HepG2 (cell line): ENCODE data around the gene TYMP.

Source experiments
- CHD4 ChIP-seq: fragments of 200-600 bp; sonication (generic); IDR thresholded peaks from 2 replicates; pipeline ENCODE4 v1.7.0; 2017; ENCODE audit warnings: mild to moderate bottlenecking, low read length, borderline replicate concordance
- ETV6 ChIP-seq: sonication (generic); formaldehyde crosslinking; conservative IDR thresholded peaks from 2 replicates; pipeline ENCODE4 v1.4.0; 2020; ENCODE audit warnings: missing genetic modification reagents
- GATAD1 ChIP-seq: IDR thresholded peaks from 2 replicates; pipeline ENCODE4 v1.6.1; 2016; ENCODE audit warnings: missing genetic modification reagents, missing compliant biosample characterization
- SIN3A ChIP-seq: IDR thresholded peaks from 2 replicates; pipeline ENCODE4 v1.6.1; 2011; ENCODE audit warnings: low read depth, mild to moderate bottlenecking, control low read depth, low read length, borderline replicate concordance
- ZBTB21 ChIP-seq: sonication (generic); formaldehyde crosslinking; IDR thresholded peaks from 2 replicates; pipeline ENCODE4 v1.4.0; 2020; ENCODE audit warnings: missing genetic modification reagents
- TF ChIP-seq, protein P1 (sequence below): sonication (generic); formaldehyde crosslinking; IDR thresholded peaks from 2 replicates; pipeline ENCODE4 v1.5.0; 2020; ENCODE audit warnings: mild to moderate bottlenecking, missing genetic modification reagents, moderate library complexity
- TF ChIP-seq, protein P2 (sequence below): IDR thresholded peaks from 2 replicates; pipeline ENCODE4 v1.6.1; 2016; ENCODE audit warnings: control low read depth
- TF ChIP-seq, protein P3 (sequence below): sonication (generic); formaldehyde crosslinking; IDR thresholded peaks from 2 replicates; pipeline ENCODE4 v1.4.0; 2020; ENCODE audit warnings: missing genetic modification reagents, mild to moderate bottlenecking, borderline replicate concordance
- TF ChIP-seq, protein P4 (sequence below): sonication (generic); formaldehyde crosslinking; IDR thresholded peaks from 2 replicates; pipeline ENCODE4 v1.4.0; 2020; ENCODE audit warnings: low read depth, missing genetic modification reagents

DNA sequence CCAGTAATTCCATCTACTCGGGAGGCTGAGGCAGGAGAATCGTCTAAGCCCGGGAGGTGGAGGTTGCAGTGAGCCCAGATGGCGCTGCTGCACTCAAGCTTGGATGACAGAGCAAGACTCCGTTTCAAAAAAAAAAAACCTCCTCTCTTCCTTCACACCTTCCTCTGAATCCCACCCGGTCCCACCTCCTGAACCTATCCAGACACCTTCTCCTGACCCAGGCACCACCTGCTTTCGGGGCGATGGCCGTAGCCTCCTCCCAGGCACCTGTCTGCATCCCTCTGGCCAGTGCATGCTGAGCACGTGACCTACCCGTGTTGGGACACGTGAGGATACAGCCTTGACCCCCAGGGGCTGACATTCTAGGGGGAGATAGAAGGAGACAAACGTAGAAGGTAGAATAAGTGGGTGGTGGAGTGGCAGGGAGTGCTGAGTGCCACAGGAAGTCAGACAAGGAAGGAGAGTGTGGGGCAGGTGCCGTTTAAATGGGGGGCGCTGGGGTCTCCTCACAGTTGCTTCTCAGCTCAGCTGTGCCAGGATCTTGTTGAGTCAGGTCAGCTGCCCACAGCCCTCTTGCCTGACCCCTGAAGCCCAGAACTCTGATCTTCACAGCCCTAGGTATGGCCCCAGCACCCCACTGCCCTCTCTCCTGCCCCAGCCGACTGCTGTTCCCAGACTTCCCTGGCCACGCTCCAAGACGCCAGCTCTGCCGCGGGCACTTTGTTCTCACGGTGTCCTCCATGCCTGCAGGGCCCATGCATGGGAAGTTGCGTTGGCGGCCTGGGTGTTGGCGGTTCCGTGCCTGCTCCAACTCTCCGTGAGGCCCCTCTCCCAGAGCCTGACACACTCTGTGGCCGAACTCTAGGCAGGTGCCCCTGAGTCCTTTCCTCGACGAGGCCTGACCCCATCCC, 44.3 kb downstream of the TYMP start:
- TF ChIP-seq, protein P1, sequence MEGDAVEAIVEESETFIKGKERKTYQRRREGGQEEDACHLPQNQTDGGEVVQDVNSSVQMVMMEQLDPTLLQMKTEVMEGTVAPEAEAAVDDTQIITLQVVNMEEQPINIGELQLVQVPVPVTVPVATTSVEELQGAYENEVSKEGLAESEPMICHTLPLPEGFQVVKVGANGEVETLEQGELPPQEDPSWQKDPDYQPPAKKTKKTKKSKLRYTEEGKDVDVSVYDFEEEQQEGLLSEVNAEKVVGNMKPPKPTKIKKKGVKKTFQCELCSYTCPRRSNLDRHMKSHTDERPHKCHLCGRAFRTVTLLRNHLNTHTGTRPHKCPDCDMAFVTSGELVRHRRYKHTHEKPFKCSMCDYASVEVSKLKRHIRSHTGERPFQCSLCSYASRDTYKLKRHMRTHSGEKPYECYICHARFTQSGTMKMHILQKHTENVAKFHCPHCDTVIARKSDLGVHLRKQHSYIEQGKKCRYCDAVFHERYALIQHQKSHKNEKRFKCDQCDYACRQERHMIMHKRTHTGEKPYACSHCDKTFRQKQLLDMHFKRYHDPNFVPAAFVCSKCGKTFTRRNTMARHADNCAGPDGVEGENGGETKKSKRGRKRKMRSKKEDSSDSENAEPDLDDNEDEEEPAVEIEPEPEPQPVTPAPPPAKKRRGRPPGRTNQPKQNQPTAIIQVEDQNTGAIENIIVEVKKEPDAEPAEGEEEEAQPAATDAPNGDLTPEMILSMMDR: peak; percentile 37; the same call in 1 of the 2 replicates
- TF ChIP-seq, protein P2, sequence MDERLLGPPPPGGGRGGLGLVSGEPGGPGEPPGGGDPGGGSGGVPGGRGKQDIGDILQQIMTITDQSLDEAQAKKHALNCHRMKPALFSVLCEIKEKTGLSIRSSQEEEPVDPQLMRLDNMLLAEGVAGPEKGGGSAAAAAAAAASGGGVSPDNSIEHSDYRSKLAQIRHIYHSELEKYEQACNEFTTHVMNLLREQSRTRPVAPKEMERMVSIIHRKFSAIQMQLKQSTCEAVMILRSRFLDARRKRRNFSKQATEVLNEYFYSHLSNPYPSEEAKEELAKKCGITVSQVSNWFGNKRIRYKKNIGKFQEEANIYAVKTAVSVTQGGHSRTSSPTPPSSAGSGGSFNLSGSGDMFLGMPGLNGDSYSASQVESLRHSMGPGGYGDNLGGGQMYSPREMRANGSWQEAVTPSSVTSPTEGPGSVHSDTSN (CRISPR knock-in tag): no peak
- TF ChIP-seq, protein P3, sequence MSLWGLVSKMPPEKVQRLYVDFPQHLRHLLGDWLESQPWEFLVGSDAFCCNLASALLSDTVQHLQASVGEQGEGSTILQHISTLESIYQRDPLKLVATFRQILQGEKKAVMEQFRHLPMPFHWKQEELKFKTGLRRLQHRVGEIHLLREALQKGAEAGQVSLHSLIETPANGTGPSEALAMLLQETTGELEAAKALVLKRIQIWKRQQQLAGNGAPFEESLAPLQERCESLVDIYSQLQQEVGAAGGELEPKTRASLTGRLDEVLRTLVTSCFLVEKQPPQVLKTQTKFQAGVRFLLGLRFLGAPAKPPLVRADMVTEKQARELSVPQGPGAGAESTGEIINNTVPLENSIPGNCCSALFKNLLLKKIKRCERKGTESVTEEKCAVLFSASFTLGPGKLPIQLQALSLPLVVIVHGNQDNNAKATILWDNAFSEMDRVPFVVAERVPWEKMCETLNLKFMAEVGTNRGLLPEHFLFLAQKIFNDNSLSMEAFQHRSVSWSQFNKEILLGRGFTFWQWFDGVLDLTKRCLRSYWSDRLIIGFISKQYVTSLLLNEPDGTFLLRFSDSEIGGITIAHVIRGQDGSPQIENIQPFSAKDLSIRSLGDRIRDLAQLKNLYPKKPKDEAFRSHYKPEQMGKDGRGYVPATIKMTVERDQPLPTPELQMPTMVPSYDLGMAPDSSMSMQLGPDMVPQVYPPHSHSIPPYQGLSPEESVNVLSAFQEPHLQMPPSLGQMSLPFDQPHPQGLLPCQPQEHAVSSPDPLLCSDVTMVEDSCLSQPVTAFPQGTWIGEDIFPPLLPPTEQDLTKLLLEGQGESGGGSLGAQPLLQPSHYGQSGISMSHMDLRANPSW (CRISPR knock-in tag): no peak
- TF ChIP-seq, protein P4, sequence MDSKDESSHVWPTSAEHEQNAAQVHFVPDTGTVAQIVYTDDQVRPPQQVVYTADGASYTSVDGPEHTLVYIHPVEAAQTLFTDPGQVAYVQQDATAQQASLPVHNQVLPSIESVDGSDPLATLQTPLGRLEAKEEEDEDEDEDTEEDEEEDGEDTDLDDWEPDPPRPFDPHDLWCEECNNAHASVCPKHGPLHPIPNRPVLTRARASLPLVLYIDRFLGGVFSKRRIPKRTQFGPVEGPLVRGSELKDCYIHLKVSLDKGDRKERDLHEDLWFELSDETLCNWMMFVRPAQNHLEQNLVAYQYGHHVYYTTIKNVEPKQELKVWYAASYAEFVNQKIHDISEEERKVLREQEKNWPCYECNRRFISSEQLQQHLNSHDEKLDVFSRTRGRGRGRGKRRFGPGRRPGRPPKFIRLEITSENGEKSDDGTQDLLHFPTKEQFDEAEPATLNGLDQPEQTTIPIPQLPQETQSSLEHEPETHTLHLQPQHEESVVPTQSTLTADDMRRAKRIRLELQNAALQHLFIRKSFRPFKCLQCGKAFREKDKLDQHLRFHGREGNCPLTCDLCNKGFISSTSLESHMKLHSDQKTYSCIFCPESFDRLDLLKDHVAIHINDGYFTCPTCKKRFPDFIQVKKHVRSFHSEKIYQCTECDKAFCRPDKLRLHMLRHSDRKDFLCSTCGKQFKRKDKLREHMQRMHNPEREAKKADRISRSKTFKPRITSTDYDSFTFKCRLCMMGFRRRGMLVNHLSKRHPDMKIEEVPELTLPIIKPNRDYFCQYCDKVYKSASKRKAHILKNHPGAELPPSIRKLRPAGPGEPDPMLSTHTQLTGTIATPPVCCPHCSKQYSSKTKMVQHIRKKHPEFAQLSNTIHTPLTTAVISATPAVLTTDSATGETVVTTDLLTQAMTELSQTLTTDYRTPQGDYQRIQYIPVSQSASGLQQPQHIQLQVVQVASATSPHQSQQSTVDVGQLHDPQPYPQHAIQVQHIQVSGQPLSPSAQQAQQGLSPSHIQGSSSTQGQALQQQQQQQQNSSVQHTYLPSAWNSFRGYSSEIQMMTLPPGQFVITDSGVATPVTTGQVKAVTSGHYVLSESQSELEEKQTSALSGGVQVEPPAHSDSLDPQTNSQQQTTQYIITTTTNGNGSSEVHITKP (CRISPR knock-in tag): peak; percentile 29; the same call in 1 of the 2 replicates
- TF ChIP-seq SIN3A: no peak
- no peak for TF ChIP-seq ETV6 (CRISPR knock-in tag)
- no peak for TF ChIP-seq CHD4
- 0 out of 2 replicates have a peak, but pooled peaks have one; percentile 19 for TF ChIP-seq GATAD1 (CRISPR knock-in tag)
- 0 out of 2 replicates have a peak, but pooled peaks have one; percentile 21 for TF ChIP-seq ZBTB21
